WERI-Rb-1 (cell line): ENCODE data around the gene PLXDC1.
A peak's percentile ranks its signal among the peaks of the same experiment; 100 is the strongest.

ENCODE experiments used
- DNase-seq: peaks from one replicate; pipeline ENCODE4 v3.0.0-alpha.2; 2020
- H3K27ac ChIP-seq: fragments of 250-450 bp; sonication (Bioruptor Pico); 2 replicates; pipeline ENCODE4 v1.5.1; 2020; ENCODE audit warnings: mild to moderate bottlenecking, moderate library complexity
- H3K27me3 ChIP-seq: fragments of 250-450 bp; sonication (Bioruptor Pico); 2 replicates; pipeline ENCODE4 v1.5.1; 2021; ENCODE audit warnings: mild to moderate bottlenecking, low read depth, moderate library complexity; ENCODE audit not compliant: insufficient read depth, severe bottlenecking
- H3K36me3 ChIP-seq: fragments of 250-450 bp; sonication (Bioruptor Pico); 2 replicates; pipeline ENCODE4 v1.5.1; 2020; ENCODE audit warnings: mild to moderate bottlenecking, moderate library complexity
- H3K4me3 ChIP-seq: 2 replicates; pipeline ENCODE4 v1.5.1; 2011; ENCODE audit warnings: low read depth, mild to moderate bottlenecking, control low read depth, low read length
- H3K9me3 ChIP-seq: fragments of 250-450 bp; sonication (Bioruptor Pico); 2 replicates; pipeline ENCODE4 v1.5.1; 2021; ENCODE audit warnings: mild to moderate bottlenecking, moderate library complexity; ENCODE audit not compliant: severe bottlenecking
- TF ChIP-seq, protein P1 (sequence below): IDR thresholded peaks from 2 replicates; pipeline ENCODE4 v1.5.1; 2011; ENCODE audit warnings: low read depth, mild to moderate bottlenecking, control low read depth, inconsistent platforms, low read length

The PLXDC1 gene

DNA sequence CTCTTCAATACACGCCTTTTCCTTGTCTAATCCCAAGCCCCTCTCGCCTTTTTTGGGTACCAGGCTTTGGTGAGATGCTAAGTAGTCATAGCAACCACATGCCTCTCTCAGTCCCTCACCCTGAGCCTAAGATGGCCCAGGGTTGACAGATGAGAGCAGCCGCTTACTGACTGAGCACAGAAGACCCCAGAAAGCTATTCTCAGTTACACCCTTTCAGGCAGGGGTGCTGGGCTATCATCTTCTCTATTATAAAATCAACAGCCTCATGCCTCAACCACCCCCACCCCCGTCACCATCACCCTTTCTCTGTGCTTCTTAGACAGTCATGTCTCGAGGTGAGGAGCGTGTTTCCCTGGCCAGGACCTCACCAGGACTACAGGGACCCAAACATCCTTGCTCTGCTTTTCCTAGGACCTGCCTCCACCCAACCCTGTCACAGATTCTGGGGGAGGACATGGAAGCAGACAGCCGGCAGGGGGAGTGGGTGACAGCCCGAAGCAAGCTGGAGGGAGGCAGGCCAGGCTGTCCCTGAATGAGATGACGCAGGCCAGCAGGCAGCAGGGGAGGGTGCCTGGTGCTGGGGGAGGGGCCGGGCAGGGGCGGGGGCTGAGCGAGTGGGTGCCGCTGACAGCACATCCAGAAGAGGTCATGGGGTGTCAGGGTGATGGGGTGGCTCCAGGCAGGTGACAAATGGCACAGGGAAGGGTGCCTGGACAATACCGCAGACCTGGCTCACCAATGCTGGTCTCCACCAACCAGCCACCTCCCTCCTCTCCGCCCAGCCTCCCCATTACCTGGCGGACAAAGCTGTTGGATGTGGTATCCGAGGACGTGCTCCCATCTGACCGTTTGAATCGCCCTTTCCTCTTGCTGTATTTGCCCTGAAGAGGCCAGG lies 42.9 kb upstream of the PLXDC1 start:
- H3K4me3 ChIP-seq, result no peak overlapping the region
- TF ChIP-seq, protein P1, sequence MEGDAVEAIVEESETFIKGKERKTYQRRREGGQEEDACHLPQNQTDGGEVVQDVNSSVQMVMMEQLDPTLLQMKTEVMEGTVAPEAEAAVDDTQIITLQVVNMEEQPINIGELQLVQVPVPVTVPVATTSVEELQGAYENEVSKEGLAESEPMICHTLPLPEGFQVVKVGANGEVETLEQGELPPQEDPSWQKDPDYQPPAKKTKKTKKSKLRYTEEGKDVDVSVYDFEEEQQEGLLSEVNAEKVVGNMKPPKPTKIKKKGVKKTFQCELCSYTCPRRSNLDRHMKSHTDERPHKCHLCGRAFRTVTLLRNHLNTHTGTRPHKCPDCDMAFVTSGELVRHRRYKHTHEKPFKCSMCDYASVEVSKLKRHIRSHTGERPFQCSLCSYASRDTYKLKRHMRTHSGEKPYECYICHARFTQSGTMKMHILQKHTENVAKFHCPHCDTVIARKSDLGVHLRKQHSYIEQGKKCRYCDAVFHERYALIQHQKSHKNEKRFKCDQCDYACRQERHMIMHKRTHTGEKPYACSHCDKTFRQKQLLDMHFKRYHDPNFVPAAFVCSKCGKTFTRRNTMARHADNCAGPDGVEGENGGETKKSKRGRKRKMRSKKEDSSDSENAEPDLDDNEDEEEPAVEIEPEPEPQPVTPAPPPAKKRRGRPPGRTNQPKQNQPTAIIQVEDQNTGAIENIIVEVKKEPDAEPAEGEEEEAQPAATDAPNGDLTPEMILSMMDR, result peak; percentile 83
- peaks cover 31% of the 10 kb centered on the region for H3K36me3 ChIP-seq
- no peaks in the 10 kb centered on the region for H3K27me3 ChIP-seq
- peak; percentile 92 for DNase-seq
- no peak overlapping the region; the same call in 1 of the 2 replicates for H3K27ac ChIP-seq
- no peaks in the 10 kb centered on the region for H3K9me3 ChIP-seq

DNA sequence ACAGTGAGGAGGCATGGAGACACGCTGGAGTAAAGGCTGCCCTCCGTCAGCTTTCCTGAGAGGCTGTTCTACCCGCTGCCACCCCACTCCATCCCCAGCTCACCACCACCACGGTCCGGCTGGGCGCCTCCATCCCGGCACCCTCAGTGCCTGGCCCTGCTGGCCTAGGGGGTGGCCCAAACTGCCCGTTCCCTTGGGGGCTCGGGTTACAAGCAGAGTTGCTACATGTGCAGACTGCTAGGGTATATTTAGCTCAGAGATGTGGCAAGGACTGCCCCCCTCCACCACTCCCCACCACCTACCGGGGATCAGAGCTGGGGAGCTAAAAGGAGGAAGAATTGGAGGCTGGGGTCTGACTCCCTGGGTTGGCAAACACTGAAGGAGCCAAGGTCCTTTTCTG lies 41.9 kb upstream of the PLXDC1 start:
- TF ChIP-seq, protein P1, result no peak
- Histone ChIP-seq H3K4me3 (no peak overlapping the region), H3K27me3 (no peaks in the 10 kb centered on the region), H3K36me3 (peaks cover 37% of the 10 kb centered on the region), H3K27ac (no peak overlapping the region), H3K9me3 (no peaks in the 10 kb centered on the region)
- DNase-seq, result no peak

- H3K36me3 ChIP-seq, result peaks cover 37% of the 10 kb centered on the region
- TF ChIP-seq, protein P1, result no peak
These were observed 41.5 kb upstream of the PLXDC1 start for GRCh38 chr17:39192901-39193300.

GRCh38 chr17:39191750-39192510 lies 40.5 kb upstream of the PLXDC1 start:
- H3K9me3 ChIP-seq, result no peaks in the 10 kb centered on the region
- no peak for DNase-seq
- peaks cover 42% of the 10 kb centered on the region for H3K36me3 ChIP-seq
- TF ChIP-seq, protein P1, result no peak
- no peak overlapping the region for H3K4me3 ChIP-seq
- no peak overlapping the region for H3K27ac ChIP-seq
- no peaks in the 10 kb centered on the region for H3K27me3 ChIP-seq

More at GRCh38 chr17:39192901-39193300, 41.5 kb upstream of the PLXDC1 start:
- Histone ChIP-seq H3K27me3 (no peaks in the 10 kb centered on the region), H3K27ac (no peak overlapping the region), H3K9me3 (no peaks in the 10 kb centered on the region), H3K4me3 (no peak overlapping the region)
- no peak for DNase-seq

GRCh38 chr17:39187152-39187830 lies 35.9 kb upstream of the PLXDC1 start:
- DNase-seq, result no peak
- no peak overlapping the region for H3K4me3 ChIP-seq
- H3K9me3 ChIP-seq, result no peaks in the 10 kb centered on the region
- peaks cover 46% of the 10 kb centered on the region for H3K36me3 ChIP-seq
- TF ChIP-seq, protein P1, result no peak
- no peak overlapping the region for H3K27ac ChIP-seq
- no peaks in the 10 kb centered on the region for H3K27me3 ChIP-seq
